Adrenal gland (tissue), 5 donors: ENCODE measurements around the gene TTLL5.

Source experiments
- POLR2A ChIP-seq, 2 donors: fragments of 450-650 bp; IDR thresholded peaks; one replicate each; pipeline ENCODE4 v1.6.1; 2017; ENCODE audit warnings: antibody characterized with exemption in 2 of 2, mild to moderate bottlenecking in 2 of 2, moderate library complexity in 1 of 2
- TF ChIP-seq, protein P1 (sequence below), 6 experiments: fragments of 450-650 bp in 4 of 6; fragments of 200-600 bp in 2 of 6; sonication (generic) in 1 of 6; IDR thresholded peaks; 1 replicate in 5 of 6; 2 replicates in 1 of 6; pipeline versions ENCODE4 v1.5.1 to v1.8.0; 2016 to 2021; ENCODE audit warnings: antibody characterized with exemption in 6 of 6, mild to moderate bottlenecking in 2 of 6, moderate library complexity in 1 of 6
- donor health status: DM: no; HTN: no; CAD: no.

DNA sequence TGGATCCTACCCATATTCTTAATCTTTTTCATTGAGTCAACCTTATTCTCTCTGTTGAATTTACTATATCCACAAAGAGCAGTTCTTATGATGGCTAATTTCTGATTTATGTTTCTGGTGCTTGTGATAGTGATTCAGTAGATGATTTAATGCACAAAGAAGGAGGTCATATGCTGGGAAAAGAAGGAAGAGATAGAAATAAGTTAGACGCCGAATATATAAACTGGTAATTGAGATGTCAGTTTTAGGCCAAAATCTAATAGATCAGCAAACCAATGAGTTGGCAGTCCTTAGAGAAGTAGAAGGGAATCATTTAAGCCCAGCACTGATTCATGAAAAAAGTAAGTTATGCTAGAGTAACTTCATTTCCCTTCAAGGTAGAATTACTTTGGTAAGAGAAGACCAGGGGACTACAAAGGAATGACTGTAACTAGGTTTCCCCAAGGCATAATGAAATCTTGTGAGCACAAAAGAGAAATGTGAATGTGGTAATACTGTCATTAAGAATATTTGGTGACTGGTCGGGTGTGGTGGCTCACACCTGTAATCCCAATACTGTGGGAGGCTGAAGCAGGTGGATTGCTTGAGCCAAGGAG, 188.4 kb downstream of the TTLL5 start:
- no peak for TF ChIP-seq POLR2A (IDR thresholded peaks at IDR 0.05)
- TF ChIP-seq, protein P1, sequence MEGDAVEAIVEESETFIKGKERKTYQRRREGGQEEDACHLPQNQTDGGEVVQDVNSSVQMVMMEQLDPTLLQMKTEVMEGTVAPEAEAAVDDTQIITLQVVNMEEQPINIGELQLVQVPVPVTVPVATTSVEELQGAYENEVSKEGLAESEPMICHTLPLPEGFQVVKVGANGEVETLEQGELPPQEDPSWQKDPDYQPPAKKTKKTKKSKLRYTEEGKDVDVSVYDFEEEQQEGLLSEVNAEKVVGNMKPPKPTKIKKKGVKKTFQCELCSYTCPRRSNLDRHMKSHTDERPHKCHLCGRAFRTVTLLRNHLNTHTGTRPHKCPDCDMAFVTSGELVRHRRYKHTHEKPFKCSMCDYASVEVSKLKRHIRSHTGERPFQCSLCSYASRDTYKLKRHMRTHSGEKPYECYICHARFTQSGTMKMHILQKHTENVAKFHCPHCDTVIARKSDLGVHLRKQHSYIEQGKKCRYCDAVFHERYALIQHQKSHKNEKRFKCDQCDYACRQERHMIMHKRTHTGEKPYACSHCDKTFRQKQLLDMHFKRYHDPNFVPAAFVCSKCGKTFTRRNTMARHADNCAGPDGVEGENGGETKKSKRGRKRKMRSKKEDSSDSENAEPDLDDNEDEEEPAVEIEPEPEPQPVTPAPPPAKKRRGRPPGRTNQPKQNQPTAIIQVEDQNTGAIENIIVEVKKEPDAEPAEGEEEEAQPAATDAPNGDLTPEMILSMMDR (IDR thresholded peaks at IDR 0.05): no peak
